Pons (tissue), 1 donor: ENCODE measurements around the gene PRKG2.
"Not testable (repeated sequence)": the region's sequence is repeated elsewhere in the genome, so short reads cannot be mapped to it uniquely, and the experiment has no call there.

Experiments
- DNase-seq: peaks from one replicate; pipeline ENCODE4 v3.0.0-alpha.2; 2016; ENCODE audit warnings: low spot score

The PRKG2 gene

GRCh38 chr4:81214881-81215868, at the start of gene PRKG2:
Gene PRKG2, minus strand, starts transcription at chr4:81215222. Its CDS starts 10,175 bp downstream, at chr4:81205047.
- DNase-seq: no peak

- DNase-seq: no peak
Observed at GRCh38 chr4:81260443-81261101, 45.5 kb upstream of the PRKG2 start.

- no peak for DNase-seq
Observed at GRCh38 chr4:81258841-81259550, 44.0 kb upstream of the PRKG2 start.

- no peak for DNase-seq
Observed at GRCh38 chr4:81257816-81258215, 42.8 kb upstream of the PRKG2 start.

- DNase-seq: no peak
Observed at GRCh38 chr4:81257021-81257420, 42.0 kb upstream of the PRKG2 start.

- no peak for DNase-seq
Observed at GRCh38 chr4:81256059-81256970, 41.3 kb upstream of the PRKG2 start.

GRCh38 chr4:81255524-81255923, 40.5 kb upstream of the PRKG2 start:
- DNase-seq: no peak

- DNase-seq: no peak
Observed at GRCh38 chr4:81250430-81250829, 35.4 kb upstream of the PRKG2 start.

GRCh38 chr4:81245218-81246009, 30.4 kb upstream of the PRKG2 start:
- DNase-seq: no peak

- DNase-seq: no peak
Observed at GRCh38 chr4:81237791-81238190, 22.8 kb upstream of the PRKG2 start.

- no peak for DNase-seq
Observed at GRCh38 chr4:81235982-81236749, 21.1 kb upstream of the PRKG2 start.

- DNase-seq: no peak
Observed at GRCh38 chr4:81227968-81228367, 12.9 kb upstream of the PRKG2 start.

GRCh38 chr4:81227138-81227537, 12.1 kb upstream of the PRKG2 start:
- no peak for DNase-seq

GRCh38 chr4:81225252-81225651, 10.2 kb upstream of the PRKG2 start:
- no peak for DNase-seq

GRCh38 chr4:81222082-81222472, 7.1 kb upstream of the PRKG2 start:
- not testable (repeated sequence) for DNase-seq

GRCh38 chr4:81221303-81222081, 6.5 kb upstream of the PRKG2 start:
- DNase-seq: no peak

- no peak for DNase-seq
Observed at GRCh38 chr4:81220271-81220670, 5.2 kb upstream of the PRKG2 start.

GRCh38 chr4:81218206-81218605, 3.2 kb upstream of the PRKG2 start:
- DNase-seq: no peak

- no peak for DNase-seq
Observed at GRCh38 chr4:81217779-81218178, 2.8 kb upstream of the PRKG2 start.
